Right cardiac atrium (tissue), 5 donors: ENCODE data around the gene RASGRP1. TPM values are rescaled to one million over a fixed set of nuclear protein-coding genes. Genes with fewer than 3 reads are reported as not detected.
A peak's percentile ranks its signal among the peaks of the same experiment; 100 is the strongest.

Source experiments
- ATAC-seq, 2 donors: fragments of 200-7000 bp; cut with Tn5 transposase; one replicate each; pipeline versions ENCODE4 v1.8.0 to v1.9.1; 2020; ENCODE audit warnings: moderate library complexity in 2 of 2, mild to moderate bottlenecking in 1 of 2
- DNase-seq, 3 donors: peaks; one replicate each; pipeline ENCODE4 v3.0.0-alpha.2; 2020
- H3K27ac ChIP-seq: one replicate; pipeline ENCODE4 v1.5.1; 2013; ENCODE audit warnings: mild to moderate bottlenecking, low read length, control low read depth, moderate library complexity
- H3K27me3 ChIP-seq: one replicate; pipeline ENCODE4 v1.6.1; 2013; ENCODE audit not compliant: control insufficient read depth, insufficient read depth
- H3K4me1 ChIP-seq: one replicate; pipeline ENCODE4 v1.6.1; 2013; ENCODE audit warnings: low read length; ENCODE audit not compliant: control insufficient read depth, insufficient read depth
- H3K4me3 ChIP-seq: one replicate; pipeline ENCODE4 v1.5.1; 2013; ENCODE audit warnings: low read length, control low read depth
- H3K9me3 ChIP-seq: one replicate; pipeline ENCODE4 v1.6.1; 2013; ENCODE audit warnings: low read length; ENCODE audit not compliant: control insufficient read depth
- WGBS: extraction: QIAGEN DNeasy Blood & Tissue Kit; methylation state at CpG from one replicate; pipeline ENCODE4 v1.1.7; 2013; 5-methylcytosine and 5-hydroxymethylcytosine counted together
- intact Hi-C, 4 donors: fragments of 100-400 bp; cut with DNase I; formaldehyde crosslinking; loops; one replicate each; pipeline versions ENCODE4 v1.11.0 to v1.14.0; 2022 to 2023
- polyA plus RNA-seq: library from polyadenylated mRNA; stranded (reverse); fragments of 200-250 nt; gene quantifications from one replicate; pipeline ENCODE4 v1.2.3, GENCODE V29; 2013
- total RNA-seq, 4 donors: library from RNA; stranded (reverse); fragmentation: NEBNext Ultra II Directional; extraction: Animal tissue kit (Norgen Biotek cat#: 25700); gene quantifications; one replicate each; pipeline ENCODE4 v1.2.1, GENCODE V29; 2021
- donor health status: healthy with polysubstance abuse.
- donor health status: DM: no; HTN: yes; CAD: no.
- donor health status: DM: no; HTN: no; CAD: no.
- donor health status: DM: no; HTN: yes; CAD: no; lungs with severe emphysema.
- donor health status: DM: yes; HTN: yes; CAD: no.

The RASGRP1 gene
- total and polyA plus RNA-seq, 5 donors: 0.43 to 3.5 (median 1.4) TPM

DNA sequence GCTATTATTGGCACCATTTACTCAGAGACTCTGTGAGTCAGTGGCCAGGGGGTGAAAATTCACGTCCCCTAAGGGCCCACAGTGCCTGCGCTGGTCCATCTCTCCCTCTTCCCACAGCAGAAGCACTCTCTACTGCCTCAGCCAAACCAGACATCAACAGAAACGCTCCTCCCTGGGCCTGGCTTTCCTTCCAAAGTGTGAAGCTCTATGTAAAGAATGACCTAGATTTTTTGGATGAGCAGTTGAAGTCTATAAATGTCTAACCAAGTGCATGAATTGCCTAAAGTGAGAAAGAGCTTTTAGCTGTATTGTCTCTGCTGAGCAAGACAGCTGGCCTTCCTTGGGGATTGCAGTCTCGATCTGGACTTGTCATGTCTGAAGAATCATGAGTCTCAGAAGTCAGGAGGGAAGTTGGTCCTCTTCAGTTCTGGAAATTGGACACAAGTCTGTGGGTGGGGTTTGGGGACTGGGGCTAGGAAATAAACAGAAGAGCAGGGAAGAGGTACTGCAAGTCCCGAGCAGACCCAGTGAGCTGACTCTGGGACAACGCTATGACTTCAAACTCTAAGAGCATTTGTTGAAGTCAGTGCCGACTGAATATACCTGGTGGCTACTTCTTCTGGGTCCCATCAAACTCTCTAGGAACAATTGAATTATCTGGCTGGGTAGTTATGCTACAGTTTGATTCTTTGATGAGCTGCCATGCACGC, 29.0 kb downstream of the RASGRP1 start:
- H3K4me3 ChIP-seq: no peak overlapping the region
- peak in 2 of 3 donors; percentile 28 to 54 for DNase-seq
- ATAC-seq: peak; percentile 17 to 67

DNA sequence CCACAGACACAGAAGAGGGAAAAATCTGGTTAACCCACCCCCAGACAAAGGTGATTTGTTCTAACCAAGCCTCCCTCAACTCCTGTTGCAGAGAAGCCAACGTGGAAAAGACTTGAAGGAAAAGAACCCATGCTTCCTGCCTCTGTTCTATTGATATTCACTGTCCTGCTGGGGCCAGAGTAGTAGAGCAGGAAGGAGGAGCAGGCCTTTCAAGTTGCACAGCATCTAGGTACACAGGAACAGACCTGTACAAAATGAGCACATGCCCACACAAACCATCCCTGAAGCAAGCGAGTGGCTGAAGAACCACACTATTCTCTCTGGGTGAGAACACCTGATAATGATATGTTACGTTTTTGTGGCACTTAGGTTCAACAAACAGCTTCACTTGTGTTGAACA, 29.9 kb downstream of the RASGRP1 start:
- Histone ChIP-seq H3K27me3 (no peaks in the 10 kb centered on the region), H3K4me3 (no peak overlapping the region), H3K27ac (no peak overlapping the region), H3K9me3 (no peaks in the 10 kb centered on the region), H3K4me1 (peaks cover 1% of the 10 kb centered on the region)
- ATAC-seq (no peak), DNase-seq (no peak)
- intact Hi-C loops: no loop called here
- 81% methylated on average over 3 of the region's 3 CpGs for WGBS

More for the DNA sequence above, 29.0 kb downstream of the RASGRP1 start:
- H3K27me3 ChIP-seq: no peaks in the 10 kb centered on the region
- WGBS: 64% methylated on average over 8 of the region's 8 CpGs
- H3K27ac ChIP-seq: no peak overlapping the region
- peaks cover 1% of the 10 kb centered on the region for H3K4me1 ChIP-seq
- intact Hi-C loops: no loop called here
- H3K9me3 ChIP-seq: no peaks in the 10 kb centered on the region

GRCh38 chr15:38533926-38534325, 30.7 kb downstream of the RASGRP1 start:
- no peak overlapping the region for H3K27ac ChIP-seq
- no peak for ATAC-seq
- DNase-seq: no peak
- H3K27me3 ChIP-seq: no peaks in the 10 kb centered on the region
- H3K4me1 ChIP-seq: peaks cover 1% of the 10 kb centered on the region
- no peaks in the 10 kb centered on the region for H3K9me3 ChIP-seq
- intact Hi-C loops: no loop called here
- H3K4me3 ChIP-seq: no peak overlapping the region

- H3K9me3 ChIP-seq: no peaks in the 10 kb centered on the region
- intact Hi-C loops: no loop called here
- ATAC-seq (no peak), DNase-seq (no peak)
- H3K27ac ChIP-seq: no peak overlapping the region
- H3K4me3 ChIP-seq: no peak overlapping the region
- no peaks in the 10 kb centered on the region for H3K27me3 ChIP-seq
- 82% methylated on average over 6 of the region's 6 CpGs for WGBS
- peaks cover 1% of the 10 kb centered on the region for H3K4me1 ChIP-seq
Measured at GRCh38 chr15:38533416-38533915, 31.1 kb downstream of the RASGRP1 start.

DNA sequence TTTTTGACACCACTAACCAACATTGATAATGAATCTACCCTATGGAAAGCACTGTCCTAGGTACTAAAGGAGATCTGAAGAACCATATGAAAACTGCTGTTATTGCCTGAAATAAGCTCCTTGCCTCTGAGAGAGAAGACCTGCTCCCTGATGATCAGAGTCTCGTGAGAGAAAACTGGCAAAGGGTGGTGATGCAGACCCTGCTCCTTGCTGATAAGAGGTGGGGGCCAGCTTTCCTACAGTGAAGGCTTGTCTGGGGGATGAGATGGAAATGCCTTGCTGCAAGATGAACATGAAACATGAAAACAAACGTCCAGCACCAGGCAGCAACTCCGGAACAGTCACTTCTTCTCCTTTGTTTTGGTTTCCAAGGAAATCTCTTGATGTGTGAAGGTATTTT, 31.9 kb downstream of the RASGRP1 start:
- Histone ChIP-seq H3K27me3 (no peaks in the 10 kb centered on the region), H3K9me3 (no peaks in the 10 kb centered on the region), H3K27ac (no peak overlapping the region), H3K4me1 (peaks cover 1% of the 10 kb centered on the region), H3K4me3 (no peak overlapping the region)
- ATAC-seq (no peak), DNase-seq (no peak)
- intact Hi-C loops: no loop called here
- 79% methylated on average over 3 of the region's 3 CpGs for WGBS

DNA sequence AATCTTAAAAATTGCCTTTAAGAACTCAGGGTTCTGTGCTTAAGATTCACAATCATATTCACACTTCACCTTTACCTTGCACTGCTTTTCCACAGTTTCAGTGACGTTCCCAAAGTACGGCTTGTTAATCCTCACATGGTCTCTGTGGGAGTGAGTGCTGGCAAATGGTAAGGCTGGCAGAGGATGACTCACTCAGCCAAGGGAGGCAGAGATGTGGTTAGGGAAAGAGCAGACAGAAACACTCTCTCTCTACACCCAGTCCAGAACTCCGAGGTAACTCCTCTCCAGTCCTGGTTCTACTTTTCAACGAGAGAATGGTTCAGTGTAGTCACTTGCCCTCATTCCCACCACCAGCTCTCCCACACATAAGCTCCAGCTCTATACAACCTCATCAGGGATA, 33.1 kb downstream of the RASGRP1 start:
- DNase-seq (no peak), ATAC-seq (no peak)
- no peak overlapping the region for H3K4me3 ChIP-seq
- H3K27me3 ChIP-seq: no peaks in the 10 kb centered on the region
- H3K9me3 ChIP-seq: no peaks in the 10 kb centered on the region
- intact Hi-C loops: no loop called here
- 73% methylated on average over 4 of the region's 4 CpGs for WGBS
- no peak overlapping the region for H3K27ac ChIP-seq
- H3K4me1 ChIP-seq: peaks cover 1% of the 10 kb centered on the region

- Histone ChIP-seq H3K27me3 (no peaks in the 10 kb centered on the region), H3K4me3 (no peak overlapping the region), H3K9me3 (no peaks in the 10 kb centered on the region), H3K4me1 (no peaks in the 10 kb centered on the region), H3K27ac (no peak overlapping the region)
- intact Hi-C loops: no loop called here
- 92% methylated on average over 1 of the region's 1 CpG for WGBS
- ATAC-seq (no peak), DNase-seq (no peak)
Measured at GRCh38 chr15:38530113-38530512, 34.5 kb downstream of the RASGRP1 start.

DNA sequence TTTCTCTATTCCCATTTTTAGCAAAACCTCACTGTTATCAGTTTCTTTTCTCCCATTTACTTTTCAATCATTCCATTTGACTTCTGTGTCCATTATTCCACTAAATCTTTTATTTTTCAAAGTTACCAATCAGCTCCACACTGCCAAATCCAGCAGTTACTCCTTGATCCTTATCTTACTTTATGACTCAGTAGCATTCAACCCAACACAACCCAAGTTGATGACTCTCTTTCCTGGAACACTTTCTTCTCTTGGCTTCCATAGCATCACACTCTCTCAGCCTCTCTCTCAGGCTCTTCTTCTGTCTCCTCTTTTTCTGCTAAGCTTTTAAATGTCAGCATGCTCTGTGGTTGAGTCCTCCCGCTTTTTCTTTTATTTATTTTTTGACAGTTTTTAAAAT, 36.3 kb downstream of the RASGRP1 start:
- ATAC-seq: no peak
- no peak overlapping the region for H3K4me3 ChIP-seq
- no peak overlapping the region for H3K27ac ChIP-seq
- intact Hi-C loops: no loop called here
- no peaks in the 10 kb centered on the region for H3K27me3 ChIP-seq
- DNase-seq: no peak
- no peaks in the 10 kb centered on the region for H3K9me3 ChIP-seq
- no peaks in the 10 kb centered on the region for H3K4me1 ChIP-seq
- WGBS: 90% methylated on average over 1 of the region's 1 CpG

- 87% methylated on average over 2 of the region's 2 CpGs for WGBS
- H3K4me3 ChIP-seq: no peak overlapping the region
- no peak overlapping the region for H3K27ac ChIP-seq
- no peak for ATAC-seq
- H3K4me1 ChIP-seq: no peaks in the 10 kb centered on the region
- intact Hi-C loops: no loop called here
- H3K27me3 ChIP-seq: no peaks in the 10 kb centered on the region
- DNase-seq: no peak
- no peaks in the 10 kb centered on the region for H3K9me3 ChIP-seq
Measured at GRCh38 chr15:38526158-38526557, 38.5 kb downstream of the RASGRP1 start.

DNA sequence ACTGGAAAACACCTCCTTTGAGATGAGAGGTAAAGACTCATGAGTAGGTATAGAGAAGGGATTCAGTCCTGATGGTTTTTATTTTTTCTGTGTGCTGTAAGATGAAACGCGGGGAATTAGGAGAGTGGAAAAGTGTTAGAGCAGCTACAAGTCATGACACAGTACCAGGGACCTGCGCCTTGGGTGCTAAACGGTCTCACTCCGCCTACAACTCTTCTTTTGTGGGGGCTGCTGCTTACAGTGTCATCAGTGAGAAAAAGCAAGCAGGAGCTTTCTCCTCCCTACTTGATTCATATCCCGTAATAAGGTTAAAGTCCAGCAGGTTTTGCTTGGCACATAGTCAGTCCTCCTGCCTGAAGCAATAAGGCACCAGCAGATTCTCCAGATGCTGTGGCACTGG, 39.1 kb downstream of the RASGRP1 start:
- WGBS: 88% methylated on average over 6 of the region's 6 CpGs
- intact Hi-C loops: no loop called here

GRCh38 chr15:38524156-38524555, 40.5 kb downstream of the RASGRP1 start:
- no peaks in the 10 kb centered on the region for H3K4me1 ChIP-seq
- WGBS: 84% methylated on average over 5 of the region's 5 CpGs
- H3K27me3 ChIP-seq: no peaks in the 10 kb centered on the region
- H3K27ac ChIP-seq: no peak overlapping the region
- intact Hi-C loops: no loop called here
- DNase-seq (no peak), ATAC-seq (no peak)
- H3K4me3 ChIP-seq: no peak overlapping the region
- H3K9me3 ChIP-seq: no peaks in the 10 kb centered on the region

More for the DNA sequence above, 39.1 kb downstream of the RASGRP1 start:
- Histone ChIP-seq H3K27ac (no peak overlapping the region), H3K4me1 (no peaks in the 10 kb centered on the region), H3K4me3 (no peak overlapping the region), H3K27me3 (no peaks in the 10 kb centered on the region), H3K9me3 (no peaks in the 10 kb centered on the region)
- ATAC-seq: no peak
- no peak for DNase-seq

DNA sequence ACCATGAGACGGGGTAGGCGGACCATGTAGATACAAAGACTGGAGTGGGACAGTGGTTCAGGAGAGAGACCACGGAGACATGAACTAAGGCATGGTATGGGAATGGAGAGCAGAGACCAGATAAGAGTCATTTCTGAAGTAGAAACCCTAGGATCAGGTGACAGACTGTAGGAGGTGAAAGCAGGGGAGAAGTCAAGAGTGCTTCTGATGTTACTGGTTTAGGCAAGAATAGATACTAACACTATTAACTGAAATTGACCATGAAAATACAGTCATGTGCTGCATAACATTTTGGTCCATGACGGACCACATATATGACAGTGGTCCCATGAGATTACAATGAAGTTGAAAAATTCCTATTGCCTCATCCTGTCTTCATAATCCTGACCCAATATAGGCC, 41.7 kb downstream of the RASGRP1 start:
- 78% methylated on average over 4 of the region's 4 CpGs for WGBS
- intact Hi-C loops: no loop called here
- ATAC-seq (no peak), DNase-seq (no peak)
- Histone ChIP-seq H3K4me3 (no peak overlapping the region), H3K9me3 (no peaks in the 10 kb centered on the region), H3K4me1 (no peaks in the 10 kb centered on the region), H3K27ac (no peak overlapping the region), H3K27me3 (no peaks in the 10 kb centered on the region)
